HG03095 (cell line): Measurements from ENCODE around the gene SLC6A15.

ENCODE experiments used
- ATAC-seq: cut with Tn5 transposase; IDR thresholded peaks from one replicate; pipeline ENCODE4 v1.9.1; 2021; ENCODE audit warnings: moderate library complexity; ENCODE audit not compliant: unreplicated experiment

SLC6A15 gene

GRCh38 chr12:84912198-84913128 lies at the start of gene SLC6A15:
TSS of gene SLC6A15 (minus strand) at chr12:84912799. CDS start at chr12:84892120, 20,679 bp downstream.
- no peak for ATAC-seq

- ATAC-seq = no peak
Observed at GRCh38 chr12:84960918-84961317, 48.3 kb upstream of the SLC6A15 start.

GRCh38 chr12:84955298-84955697 lies 42.7 kb upstream of the SLC6A15 start:
- ATAC-seq = no peak

GRCh38 chr12:84954415-84954814 lies 41.8 kb upstream of the SLC6A15 start:
- no peak for ATAC-seq

- ATAC-seq = no peak
Observed at GRCh38 chr12:84950971-84951546, 38.5 kb upstream of the SLC6A15 start.

GRCh38 chr12:84946753-84947152 lies 34.2 kb upstream of the SLC6A15 start:
- ATAC-seq = no peak

- ATAC-seq = no peak
Observed at GRCh38 chr12:84937415-84937814, 24.8 kb upstream of the SLC6A15 start.

- no peak for ATAC-seq
Observed at GRCh38 chr12:84929501-84929900, 16.9 kb upstream of the SLC6A15 start.

- ATAC-seq = no peak
Observed at GRCh38 chr12:84924981-84925380, 12.4 kb upstream of the SLC6A15 start.

- ATAC-seq = no peak
Observed at GRCh38 chr12:84922693-84923092, 10.1 kb upstream of the SLC6A15 start.

- ATAC-seq = no peak
Observed at GRCh38 chr12:84920331-84920730, 7.7 kb upstream of the SLC6A15 start.

- ATAC-seq = no peak
Observed at GRCh38 chr12:84919271-84919670, 6.7 kb upstream of the SLC6A15 start.

GRCh38 chr12:84913129-84913515 lies 523 bp upstream of the SLC6A15 start:
- ATAC-seq = no peak

GRCh38 chr12:84911271-84912197 lies 1.1 kb downstream of the SLC6A15 start:
- no peak for ATAC-seq

GRCh38 chr12:84910549-84911241 lies 1.9 kb downstream of the SLC6A15 start:
- no peak for ATAC-seq

- ATAC-seq = no peak
Observed at GRCh38 chr12:84904051-84904450, 8.5 kb downstream of the SLC6A15 start.

GRCh38 chr12:84891106-84891838 lies 21.3 kb downstream of the SLC6A15 start:
- ATAC-seq = no peak

GRCh38 chr12:84889818-84890217 lies 22.8 kb downstream of the SLC6A15 start:
- ATAC-seq = no peak

- ATAC-seq = no peak
Observed at GRCh38 chr12:84888861-84889260, 23.7 kb downstream of the SLC6A15 start.

GRCh38 chr12:84877340-84877739 lies 35.3 kb downstream of the SLC6A15 start:
- no peak for ATAC-seq
